ENCODE data around the gene CDKN1B.
A peak's percentile ranks its signal among the peaks of the same experiment; 100 is the strongest.
"Not testable (repeated sequence)": the region's sequence is repeated elsewhere in the genome, so short reads cannot be mapped to it uniquely, and the experiment has no call there.

The CDKN1B gene

GRCh38 chr12:12724421-12725085 is 7.4 kb downstream of the CDKN1B start:
- DNase-seq (ENCODE audit: low spot score) = peak; percentile 13

DNA sequence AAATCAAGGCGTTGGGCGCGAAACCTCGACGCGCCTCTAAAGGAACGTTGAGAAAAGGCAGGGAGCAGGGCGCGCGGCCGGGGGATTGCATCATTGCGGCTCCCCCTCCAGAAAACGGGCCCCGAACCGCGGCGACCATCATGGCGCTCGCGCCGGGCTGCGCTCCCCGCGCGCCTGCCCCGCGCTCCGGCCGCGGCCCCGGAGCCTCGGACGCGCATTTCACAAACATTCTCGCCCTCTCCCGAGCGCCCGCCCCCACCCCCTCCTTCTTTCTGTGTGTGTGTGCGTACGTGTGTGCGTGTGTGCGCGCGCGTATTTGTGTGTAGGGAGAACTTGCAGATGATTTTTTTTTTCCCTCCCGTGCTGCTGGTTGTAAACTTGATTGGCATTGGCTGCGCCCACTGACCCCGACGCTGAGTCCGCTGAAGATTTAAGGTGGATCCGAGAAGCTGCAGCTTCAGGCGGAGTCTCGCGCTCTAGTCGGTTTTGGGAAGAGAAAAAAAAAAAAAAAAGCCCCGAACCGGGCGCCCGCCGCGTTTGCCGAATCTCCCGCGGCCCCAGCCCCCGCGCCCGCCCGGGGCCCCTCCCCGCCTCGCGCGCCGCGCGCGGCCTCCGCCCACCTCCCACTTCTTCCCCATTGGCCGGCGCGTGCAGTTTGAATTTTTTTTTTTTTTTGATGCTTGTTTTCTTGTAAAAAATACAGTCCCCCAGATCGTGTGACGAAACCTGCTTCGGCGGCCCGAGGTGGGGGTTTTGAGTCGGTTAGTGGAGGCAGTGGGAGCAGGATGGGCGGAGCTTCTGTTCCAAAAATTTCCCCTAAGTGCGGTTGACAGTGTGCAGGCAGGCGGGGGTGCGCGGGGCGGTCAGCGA is 8.2 kb downstream of the CDKN1B start:
- peak; percentile 94 for DNase-seq (ENCODE audit: low spot score)

- no peak for DNase-seq (ENCODE audit: low spot score)
These were observed 8.9 kb downstream of the CDKN1B start for GRCh38 chr12:12725956-12726554.

DNA sequence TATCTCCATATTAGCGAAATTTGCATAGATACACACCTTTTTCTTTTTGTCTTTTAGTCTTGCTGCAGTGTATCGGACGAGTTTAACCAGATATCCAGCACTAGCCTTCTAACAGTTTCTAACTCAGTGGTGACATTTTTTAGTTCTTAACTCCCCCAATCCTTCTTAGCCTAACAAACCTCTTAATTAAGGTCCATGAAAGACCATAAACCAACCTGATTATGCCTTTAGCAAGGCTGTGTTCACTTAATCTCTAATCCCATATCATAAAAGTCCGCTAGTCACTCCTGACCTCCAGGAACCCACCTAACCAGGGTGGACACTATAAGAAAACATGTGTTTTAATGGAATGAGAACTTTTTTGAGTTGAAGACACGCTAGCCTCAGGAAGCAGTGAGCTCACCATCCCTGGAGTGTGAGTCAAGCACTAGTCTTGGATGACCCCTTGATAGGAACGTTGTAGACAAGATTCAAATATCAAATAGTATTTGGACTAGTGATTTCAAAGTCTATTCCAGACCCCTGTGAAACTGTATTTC is 9.5 kb downstream of the CDKN1B start:
- DNase-seq (ENCODE audit: low spot score) = no peak

- no peak for DNase-seq (ENCODE audit: low spot score)
These were observed 14.0 kb downstream of the CDKN1B start for GRCh38 chr12:12731178-12731577.

DNA sequence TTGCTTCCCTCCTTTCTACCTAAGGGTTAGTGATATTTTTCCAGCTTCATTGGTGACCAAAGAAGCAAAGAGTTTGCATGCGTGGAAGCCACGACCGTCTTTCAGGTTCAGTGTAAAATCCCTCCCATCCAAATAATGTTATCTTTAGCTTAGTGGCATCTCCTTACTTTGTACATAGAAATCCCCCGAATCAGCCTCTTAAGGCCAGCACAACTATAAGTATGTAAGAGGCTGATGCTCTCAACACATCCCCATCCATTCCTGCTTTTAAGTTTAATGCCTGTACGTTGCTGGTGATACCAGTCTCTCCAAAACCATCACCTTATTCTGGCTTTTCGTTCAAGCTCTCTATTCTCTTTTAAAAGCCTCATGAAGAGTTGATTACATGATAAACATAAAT is 14.6 kb downstream of the CDKN1B start:
- no peak for DNase-seq (ENCODE audit: low spot score)

DNA sequence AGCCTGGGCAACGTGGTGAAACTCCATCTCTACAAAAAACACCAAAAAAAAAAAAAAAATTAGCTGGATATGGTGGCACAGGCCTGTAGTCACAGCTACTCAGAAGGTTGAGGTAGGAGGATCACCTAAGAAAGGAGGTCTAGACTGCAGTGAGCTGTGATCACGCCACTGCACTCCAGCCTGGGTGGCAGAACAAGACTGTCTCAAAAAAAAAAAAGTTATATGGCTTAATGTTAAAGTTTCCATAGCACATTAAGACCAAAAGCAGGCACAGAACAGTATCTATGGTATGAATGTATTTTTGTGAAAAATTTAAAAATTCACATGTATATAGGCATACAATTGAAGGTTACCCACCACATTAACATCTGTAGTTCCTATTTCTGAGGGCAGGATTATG is 15.9 kb downstream of the CDKN1B start:
- DNase-seq (ENCODE audit: low spot score) = no peak

GRCh38 chr12:12734054-12734453 is 16.9 kb downstream of the CDKN1B start:
- DNase-seq (ENCODE audit: low spot score) = no peak

DNA sequence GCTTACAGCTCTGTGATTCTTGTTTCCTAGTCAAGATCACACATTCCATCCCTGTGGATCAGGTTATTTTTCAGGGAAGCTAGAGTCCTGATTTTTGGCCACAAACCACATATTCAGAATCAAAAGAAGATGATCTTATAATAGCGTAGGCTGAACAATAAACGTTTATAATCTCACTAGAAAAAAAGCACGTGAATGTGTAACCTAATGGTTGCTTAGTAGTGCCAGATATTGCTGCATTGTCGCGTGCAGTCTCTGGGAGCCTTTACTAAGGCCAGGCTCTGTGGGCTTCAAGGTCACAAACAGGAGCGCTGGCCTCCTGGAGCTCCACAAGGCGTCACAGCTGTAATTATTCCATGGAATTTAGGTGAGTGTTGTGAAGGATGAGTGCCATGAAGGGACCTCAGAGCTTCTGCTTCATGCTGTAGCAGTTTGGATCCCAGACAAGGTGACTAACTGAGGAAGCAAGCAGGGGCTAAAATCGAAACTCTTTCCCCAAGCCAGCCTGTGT is 17.4 kb downstream of the CDKN1B start:
- DNase-seq (ENCODE audit: low spot score) = no peak

- DNase-seq (ENCODE audit: low spot score) = no peak
These were observed 18.1 kb downstream of the CDKN1B start for GRCh38 chr12:12735301-12735700.

DNA sequence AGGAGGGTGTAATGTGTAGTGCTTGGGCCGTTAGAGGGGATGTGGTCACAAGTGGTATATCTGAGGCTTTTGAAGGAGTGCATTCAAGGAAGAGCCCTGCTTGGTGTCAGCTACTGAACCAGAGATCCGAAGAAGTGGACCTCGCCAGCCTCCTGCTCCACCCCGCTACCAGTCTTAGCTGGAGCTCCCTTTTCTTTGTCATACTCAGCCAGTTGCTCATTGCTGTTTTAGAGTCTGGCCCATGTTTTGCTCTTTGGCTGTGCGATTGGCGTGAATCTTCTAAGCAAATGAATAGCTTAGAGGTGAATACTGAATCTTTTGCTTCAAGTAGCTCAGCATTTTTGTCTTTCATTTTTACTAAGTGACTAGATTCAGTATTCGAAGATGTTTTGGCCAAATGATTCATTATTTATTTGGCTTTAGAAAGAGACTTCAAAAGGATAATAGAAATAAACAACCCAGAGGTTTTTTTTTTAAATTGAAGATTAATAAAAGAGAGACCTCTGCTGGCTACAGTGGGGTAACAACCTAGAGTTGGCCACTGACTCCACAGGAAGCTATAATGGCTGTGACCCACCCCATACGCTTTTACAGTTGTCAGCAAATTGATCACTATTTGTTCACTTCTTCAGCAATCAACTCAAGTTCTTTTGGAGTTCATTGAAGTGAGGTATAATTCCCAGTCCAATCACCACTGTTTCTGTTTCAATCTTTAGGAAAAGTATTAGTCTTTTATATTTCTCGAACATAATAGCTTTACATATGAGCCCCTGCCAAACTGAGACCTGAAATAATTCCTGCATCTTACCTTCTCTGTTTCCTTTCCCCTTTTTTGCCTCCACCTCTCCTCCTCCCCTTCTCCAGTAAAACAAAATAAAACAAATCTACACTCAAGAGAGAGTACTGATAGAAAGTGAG is 19.9 kb downstream of the CDKN1B start:
- DNase-seq (ENCODE audit: low spot score) = peak; percentile 65

DNA sequence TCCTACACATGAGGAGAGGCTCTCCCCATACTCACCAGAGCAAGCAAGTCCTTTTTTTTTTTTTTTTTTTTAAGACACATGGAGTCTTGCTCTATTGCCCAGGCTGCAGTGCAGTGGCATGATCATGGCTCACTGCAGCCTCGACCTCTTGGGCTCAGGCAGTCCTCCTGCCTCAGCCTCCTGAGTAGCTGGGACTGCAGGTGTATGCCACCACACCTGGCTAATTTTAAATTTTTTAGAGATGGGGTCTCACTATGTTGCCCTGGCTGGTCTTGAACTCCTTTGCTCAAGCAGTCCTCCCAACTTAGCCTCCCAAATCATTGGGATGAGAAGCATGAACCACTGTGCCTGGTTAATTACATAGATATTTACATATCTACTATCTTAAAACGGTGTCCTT is 21.0 kb downstream of the CDKN1B start:
- not testable (repeated sequence) for DNase-seq (ENCODE audit: low spot score)

- DNase-seq (ENCODE audit: low spot score) = no peak
These were observed 24.5 kb downstream of the CDKN1B start for GRCh38 chr12:12741660-12742059.

- DNase-seq (ENCODE audit: low spot score) = no peak
These were observed 27.6 kb downstream of the CDKN1B start for GRCh38 chr12:12744546-12745305.

- no peak for DNase-seq (ENCODE audit: low spot score)
These were observed 28.5 kb downstream of the CDKN1B start for GRCh38 chr12:12745576-12746211.

DNA sequence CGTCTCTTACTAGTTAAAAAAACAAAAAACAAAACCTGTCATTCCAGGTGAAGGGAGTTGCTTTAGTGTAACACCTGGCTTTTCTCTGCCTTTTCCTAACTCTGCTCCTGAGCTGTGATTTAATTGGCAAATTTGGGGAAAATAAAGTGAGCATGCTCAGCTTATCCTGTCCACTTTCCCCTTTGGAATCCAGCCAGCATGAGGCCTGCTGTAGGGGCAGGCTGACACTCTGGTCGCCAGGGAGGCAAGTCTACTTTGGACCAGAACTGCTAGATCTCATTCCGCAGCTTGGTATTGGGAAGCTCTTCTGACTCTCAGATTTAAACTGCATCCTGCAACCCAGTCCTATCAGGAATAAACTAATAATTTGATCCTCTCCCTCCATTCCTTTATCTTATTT is 30.1 kb downstream of the CDKN1B start:
- no peak for DNase-seq (ENCODE audit: low spot score)

- DNase-seq (ENCODE audit: low spot score) = no peak
These were observed 30.9 kb downstream of the CDKN1B start for GRCh38 chr12:12748044-12748443.

DNA sequence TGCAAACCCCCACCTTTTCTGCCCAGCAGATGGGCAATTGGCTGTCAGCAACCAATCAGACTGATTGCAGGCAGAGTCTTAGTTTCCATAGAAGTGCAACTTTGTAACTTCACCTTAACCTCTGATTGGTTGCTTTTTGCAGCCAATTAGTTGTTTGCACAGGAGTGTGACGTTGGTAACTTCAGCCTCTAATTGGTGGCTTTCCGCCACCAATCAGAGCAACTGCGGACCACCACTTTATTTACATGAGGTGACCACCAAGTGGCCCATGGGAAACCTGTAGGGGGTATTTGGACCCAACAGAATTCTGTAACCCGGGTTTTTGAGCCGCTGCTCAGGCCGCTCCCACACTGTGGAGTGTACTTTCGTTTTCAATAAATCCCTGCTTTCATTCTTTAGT is 32.3 kb downstream of the CDKN1B start:
- no peak for DNase-seq (ENCODE audit: low spot score)

GRCh38 chr12:12755923-12756322 is 38.8 kb downstream of the CDKN1B start:
- no peak for DNase-seq (ENCODE audit: low spot score)

- no peak for DNase-seq (ENCODE audit: low spot score)
These were observed 40.0 kb downstream of the CDKN1B start for GRCh38 chr12:12757121-12757520.

All from CD4-positive, alpha-beta T cell treated with Interleukin-15 for 4 hours (primary cell).